Nephron progenitor cell (in vitro differentiated cells): ENCODE results near the gene ARHGAP19.

Source experiments
- DNase-seq: peaks from one replicate; pipeline ENCODE4 v3.0.0; 2021
- H3K27ac Mint-ChIP-seq: 2 replicates; pipeline ENCODE4 v1.8.0; 2021; ENCODE audit warnings: mild to moderate bottlenecking, moderate library complexity, mixed read lengths
- H3K27me3 Mint-ChIP-seq: 2 replicates; pipeline ENCODE4 v1.8.0; 2021; ENCODE audit warnings: mild to moderate bottlenecking, low read depth, mixed read lengths; ENCODE audit not compliant: poor library complexity
- H3K36me3 Mint-ChIP-seq: 2 replicates; pipeline ENCODE4 v1.8.0; 2021; ENCODE audit warnings: low read depth, mixed read lengths
- H3K4me1 Mint-ChIP-seq: 2 replicates; pipeline ENCODE4 v1.8.0; 2021; ENCODE audit warnings: mixed read lengths
- H3K4me3 Mint-ChIP-seq: 2 replicates; pipeline ENCODE4 v1.8.0; 2021; ENCODE audit warnings: mild to moderate bottlenecking, moderate library complexity, mixed read lengths
- H3K9me3 Mint-ChIP-seq: 2 replicates; pipeline ENCODE4 v1.8.0; 2021; ENCODE audit warnings: mild to moderate bottlenecking, moderate library complexity, mixed read lengths
- CTCF ChIP-seq: fragments of 200-600 bp; sonication (generic); IDR thresholded peaks from 2 replicates; pipeline ENCODE4 v1.5.0; 2021; ENCODE audit warnings: antibody characterized with exemption

ARHGAP19 gene

DNA sequence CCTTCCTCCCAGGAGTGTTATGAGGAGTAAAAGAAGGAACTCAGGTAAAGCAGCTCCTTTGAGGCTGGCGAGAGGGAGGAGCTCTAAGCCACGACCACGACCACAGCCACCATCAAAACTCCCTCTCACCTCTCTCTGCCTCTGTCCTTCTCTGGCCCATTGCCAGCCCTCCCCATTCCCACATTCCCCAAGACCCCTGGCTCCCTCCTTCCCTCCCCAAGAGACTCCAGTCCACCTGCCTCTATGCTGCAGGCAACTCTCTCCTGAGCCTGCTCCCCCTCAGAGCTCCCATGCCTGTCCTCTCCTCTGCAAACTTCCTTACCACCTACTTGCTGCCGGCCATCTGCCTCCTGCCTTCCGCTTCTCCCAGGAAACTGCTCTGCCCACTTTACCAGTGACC, 116.2 kb downstream of the ARHGAP19 start:
- TF ChIP-seq CTCF = no peak
- Mint-ChIP-seq H3K4me1 (peaks cover 14% of the 10 kb centered on the region), H3K27me3 (peaks cover 22% of the 10 kb centered on the region), H3K9me3 (no peaks in the 10 kb centered on the region), H3K27ac (no peak overlapping the region), H3K4me3 (no peak overlapping the region), H3K36me3 (no peaks in the 10 kb centered on the region)
- DNase-seq = no peak

DNA sequence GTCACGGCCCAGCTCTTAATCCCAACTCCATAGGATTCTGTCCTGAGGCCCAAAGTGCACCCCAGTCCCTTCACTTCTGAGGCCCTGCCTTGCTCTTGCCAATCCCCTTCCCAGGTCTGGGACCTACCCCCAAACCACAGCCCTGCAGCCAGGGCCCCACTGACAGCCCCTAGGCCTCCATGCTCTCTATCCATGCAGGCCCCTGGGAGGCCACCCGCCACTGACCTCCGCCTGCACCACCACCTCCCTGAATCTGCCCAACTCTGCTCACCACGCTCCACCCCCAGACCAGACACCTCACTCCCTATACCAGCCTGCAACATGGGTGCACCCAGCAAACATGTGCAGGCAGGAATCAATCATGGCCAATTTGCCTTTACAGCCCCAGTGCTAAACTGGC, 116.9 kb downstream of the ARHGAP19 start:
- no peak for DNase-seq
- Mint-ChIP-seq H3K9me3 (no peaks in the 10 kb centered on the region), H3K4me3 (no peak overlapping the region), H3K36me3 (no peaks in the 10 kb centered on the region), H3K27me3 (peaks cover 19% of the 10 kb centered on the region), H3K4me1 (peaks cover 20% of the 10 kb centered on the region), H3K27ac (no peak overlapping the region)
- TF ChIP-seq CTCF = no peak

DNA sequence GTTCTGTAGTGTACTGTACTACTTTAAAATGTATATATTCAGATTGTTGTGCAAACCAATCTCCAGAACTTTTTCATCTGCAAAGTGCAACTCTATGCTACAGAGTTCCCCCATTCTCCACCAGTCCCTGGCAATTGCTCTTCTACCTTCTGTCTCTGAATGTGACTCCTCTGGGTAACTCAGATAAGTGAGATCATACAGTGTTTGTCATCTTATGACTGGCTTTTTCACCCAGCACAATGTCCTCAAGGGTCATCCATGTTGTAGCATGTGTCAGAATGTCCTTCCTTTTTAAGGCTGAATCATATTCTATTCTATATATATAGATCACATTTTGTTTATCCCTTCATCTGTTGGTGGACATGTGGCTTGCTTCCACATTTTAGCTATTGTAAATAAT, 117.5 kb downstream of the ARHGAP19 start:
- Mint-ChIP-seq H3K27ac (no peak overlapping the region), H3K4me1 (peaks cover 27% of the 10 kb centered on the region), H3K4me3 (no peak overlapping the region), H3K9me3 (no peaks in the 10 kb centered on the region), H3K36me3 (no peaks in the 10 kb centered on the region), H3K27me3 (peaks cover 14% of the 10 kb centered on the region)
- no peak for DNase-seq
- no peak for TF ChIP-seq CTCF

- DNase-seq = no peak
- H3K4me3 Mint-ChIP-seq = no peak overlapping the region
- H3K36me3 Mint-ChIP-seq = no peaks in the 10 kb centered on the region
- H3K27me3 Mint-ChIP-seq = peaks cover 8% of the 10 kb centered on the region
- no peak for TF ChIP-seq CTCF
- no peak overlapping the region for H3K27ac Mint-ChIP-seq
- H3K4me1 Mint-ChIP-seq = peaks cover 33% of the 10 kb centered on the region
- no peaks in the 10 kb centered on the region for H3K9me3 Mint-ChIP-seq
These were observed 118.1 kb downstream of the ARHGAP19 start for GRCh38 chr10:97174276-97174775.

GRCh38 chr10:97173036-97173435, 119.4 kb downstream of the ARHGAP19 start:
- peaks cover 43% of the 10 kb centered on the region for H3K4me1 Mint-ChIP-seq
- no peak for DNase-seq
- no peaks in the 10 kb centered on the region for H3K36me3 Mint-ChIP-seq
- no peaks in the 10 kb centered on the region for H3K9me3 Mint-ChIP-seq
- H3K27ac Mint-ChIP-seq = no peak overlapping the region
- peaks cover 3% of the 10 kb centered on the region for H3K27me3 Mint-ChIP-seq
- H3K4me3 Mint-ChIP-seq = no peak overlapping the region
- no peak for TF ChIP-seq CTCF
